Measurements from ENCODE around the gene PLP2.

PLP2 gene

GRCh38 chrX:49187526-49187925 lies 15.8 kb downstream of the PLP2 start:
- DNase-seq: no peak

- no peak for DNase-seq
These were observed 16.9 kb downstream of the PLP2 start for GRCh38 chrX:49188468-49189076.

GRCh38 chrX:49189606-49190005 lies 17.9 kb downstream of the PLP2 start:
- DNase-seq: no peak

GRCh38 chrX:49190821-49191573 lies 19.3 kb downstream of the PLP2 start:
- DNase-seq: peak; percentile 83

GRCh38 chrX:49191574-49192011 lies 19.9 kb downstream of the PLP2 start:
- DNase-seq: no peak

- no peak for DNase-seq
These were observed 21.1 kb downstream of the PLP2 start for GRCh38 chrX:49192722-49193328.

- DNase-seq: no peak
These were observed 21.9 kb downstream of the PLP2 start for GRCh38 chrX:49193542-49193964.

GRCh38 chrX:49197543-49198087 lies 25.9 kb downstream of the PLP2 start:
- DNase-seq: no peak

- no peak for DNase-seq
These were observed 27.0 kb downstream of the PLP2 start for GRCh38 chrX:49198540-49199314.

- DNase-seq: no peak
These were observed 27.6 kb downstream of the PLP2 start for GRCh38 chrX:49199315-49199595.

GRCh38 chrX:49199906-49200771 lies 28.4 kb downstream of the PLP2 start, which contains the start of gene SYP:
Gene SYP (minus strand): TSS chrX:49200193. CDS start chrX:49200186, 7 bp downstream.
- peak; percentile 88 for DNase-seq

- no peak for DNase-seq
These were observed 30.3 kb downstream of the PLP2 start for GRCh38 chrX:49202022-49202421.

- DNase-seq: no peak
These were observed 31.8 kb downstream of the PLP2 start for GRCh38 chrX:49203536-49203935.

- no peak for DNase-seq
These were observed 32.3 kb downstream of the PLP2 start for GRCh38 chrX:49204017-49204416.

GRCh38 chrX:49204709-49205108 lies 33.0 kb downstream of the PLP2 start:
- DNase-seq: no peak

- no peak for DNase-seq
These were observed 33.7 kb downstream of the PLP2 start for GRCh38 chrX:49205443-49205842.

- no peak for DNase-seq
These were observed 34.8 kb downstream of the PLP2 start for GRCh38 chrX:49206543-49206942.

GRCh38 chrX:49208399-49208798 lies 36.7 kb downstream of the PLP2 start:
- DNase-seq: no peak

- no peak for DNase-seq
These were observed 37.9 kb downstream of the PLP2 start for GRCh38 chrX:49209434-49210251.

- DNase-seq: no peak
These were observed 38.7 kb downstream of the PLP2 start for GRCh38 chrX:49210406-49210805.

GRCh38 chrX:49211074-49211473 lies 39.4 kb downstream of the PLP2 start:
- no peak for DNase-seq
